ENCODE data around the gene PSORS1C1.

Gene PSORS1C1

DNA sequence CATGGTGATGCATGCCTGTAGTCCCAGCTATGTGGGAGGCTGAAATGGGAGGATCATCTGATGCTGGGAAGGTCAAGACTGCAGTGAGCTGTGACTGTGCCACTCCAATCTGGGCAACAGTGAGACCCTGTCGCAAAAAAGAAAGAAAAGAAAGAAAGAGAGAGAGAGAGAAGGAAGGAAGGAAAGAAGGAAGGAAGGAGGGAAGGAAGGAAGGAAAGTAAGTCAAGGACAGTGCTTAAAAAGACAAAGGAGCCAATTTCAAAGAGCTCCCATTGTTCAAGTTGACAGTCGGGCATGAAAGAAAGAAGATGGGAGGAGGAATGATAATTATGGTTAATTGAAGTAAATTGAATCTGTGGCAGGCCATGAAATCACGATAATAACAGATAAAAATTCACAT is 18.4 kb upstream of the PSORS1C1 start:
- TF ChIP-seq CTCF (IDR thresholded peaks at IDR 0.05; ENCODE audit: insufficient read depth, low read length) (no peak), POLR2AphosphoS5 (IDR thresholded peaks at IDR 0.05; ENCODE audit: low read depth) (no peak), REST (IDR thresholded peaks at IDR 0.05; ENCODE audit: insufficient replicate concordance, low read depth) (no peak), SPI1 (IDR thresholded peaks at IDR 0.05; ENCODE audit: borderline replicate concordance, low read depth) (no peak), GABPA (IDR thresholded peaks at IDR 0.05; ENCODE audit: low read depth) (no peak)
- DNase-seq (ENCODE audit: low read depth in 1 of 2, low spot score in 1 of 2): no peak
- no peak overlapping the region for H3K4me3 ChIP-seq (replicated peaks; ENCODE audit: insufficient read depth, low read length)
- no peak overlapping the region for H3K27ac ChIP-seq (replicated peaks)
- H3K27me3 ChIP-seq (ENCODE audit: insufficient read depth, poor library complexity, severe bottlenecking): no peaks in the 10 kb centered on the region

- TF ChIP-seq SPI1 (IDR thresholded peaks at IDR 0.05; ENCODE audit: borderline replicate concordance, low read depth) (no peak), GABPA (IDR thresholded peaks at IDR 0.05; ENCODE audit: low read depth) (no peak), POLR2AphosphoS5 (IDR thresholded peaks at IDR 0.05; ENCODE audit: low read depth) (no peak), REST (IDR thresholded peaks at IDR 0.05; ENCODE audit: insufficient replicate concordance, low read depth) (no peak), CTCF (IDR thresholded peaks at IDR 0.05; ENCODE audit: insufficient read depth, low read length) (no peak)
- DNase-seq (ENCODE audit: low read depth in 1 of 2, low spot score in 1 of 2): no peak
- no peak overlapping the region for H3K4me3 ChIP-seq (replicated peaks; ENCODE audit: insufficient read depth, low read length)
- H3K27me3 ChIP-seq (ENCODE audit: insufficient read depth, poor library complexity, severe bottlenecking): no peaks in the 10 kb centered on the region
- H3K27ac ChIP-seq (replicated peaks): no peak overlapping the region
These were observed 17.9 kb upstream of the PSORS1C1 start for GRCh38 chr6:31096656-31097055.

GRCh38 chr6:31098449-31098938 is 16.1 kb upstream of the PSORS1C1 start:
- TF ChIP-seq CTCF (IDR thresholded peaks at IDR 0.05; ENCODE audit: insufficient read depth, low read length) (no peak), GABPA (IDR thresholded peaks at IDR 0.05; ENCODE audit: low read depth) (no peak), POLR2AphosphoS5 (IDR thresholded peaks at IDR 0.05; ENCODE audit: low read depth) (no peak)
- no peaks in the 10 kb centered on the region for H3K27me3 ChIP-seq (ENCODE audit: insufficient read depth, poor library complexity, severe bottlenecking)
- H3K4me3 ChIP-seq (replicated peaks; ENCODE audit: insufficient read depth, low read length): no peak overlapping the region
- DNase-seq (ENCODE audit: low read depth in 1 of 2, low spot score in 1 of 2): no peak
- no peak overlapping the region for H3K27ac ChIP-seq (replicated peaks)

- DNase-seq (ENCODE audit: low read depth in 1 of 2, low spot score in 1 of 2): no peak
- H3K27ac ChIP-seq (replicated peaks): no peak overlapping the region
- TF ChIP-seq CTCF (IDR thresholded peaks at IDR 0.05; ENCODE audit: insufficient read depth, low read length) (no peak), GABPA (IDR thresholded peaks at IDR 0.05; ENCODE audit: low read depth) (no peak), SPI1 (IDR thresholded peaks at IDR 0.05; ENCODE audit: borderline replicate concordance, low read depth) (no peak), POLR2AphosphoS5 (IDR thresholded peaks at IDR 0.05; ENCODE audit: low read depth) (no peak), REST (IDR thresholded peaks at IDR 0.05; ENCODE audit: insufficient replicate concordance, low read depth) (no peak)
- H3K27me3 ChIP-seq (ENCODE audit: insufficient read depth, poor library complexity, severe bottlenecking): no peaks in the 10 kb centered on the region
- H3K4me3 ChIP-seq (replicated peaks; ENCODE audit: insufficient read depth, low read length): no peak overlapping the region
These were observed 11.5 kb upstream of the PSORS1C1 start for GRCh38 chr6:31103136-31103535.

All from HL-60 (cell line).